22Rv1 (cell line): ENCODE results near the gene SLC5A1.

ENCODE experiments used
- H3K27ac ChIP-seq: fragments of 450-650 bp; 2 replicates; pipeline ENCODE4 v1.5.1; 2017
- CTCF ChIP-seq: fragments of 450-650 bp; IDR thresholded peaks from 2 replicates; pipeline ENCODE4 v1.5.1; 2017; ENCODE audit warnings: mild to moderate bottlenecking
- ZFX ChIP-seq: fragments of 450-650 bp; IDR thresholded peaks from 2 replicates; pipeline ENCODE4 v1.6.1; 2017; ENCODE audit warnings: antibody characterized with exemption, borderline replicate concordance

Gene SLC5A1

GRCh38 chr22:32119568-32120235 is 76.6 kb downstream of the SLC5A1 start:
- TF ChIP-seq ZFX (no peak), CTCF (no peak)

GRCh38 chr22:32120603-32121002 is 77.5 kb downstream of the SLC5A1 start:
- TF ChIP-seq ZFX (no peak), CTCF (no peak)
- no peak overlapping the region for H3K27ac ChIP-seq

More at GRCh38 chr22:32119568-32120235, 76.6 kb downstream of the SLC5A1 start:
- H3K27ac ChIP-seq, result no peak overlapping the region

- TF ChIP-seq ZFX, result no peak
- TF ChIP-seq CTCF, result no peak
These were observed 79.8 kb downstream of the SLC5A1 start for GRCh38 chr22:32122899-32123298.

GRCh38 chr22:32123657-32124056 is 80.6 kb downstream of the SLC5A1 start:
- H3K27ac ChIP-seq, result no peak overlapping the region
- TF ChIP-seq ZFX, result no peak
- TF ChIP-seq CTCF, result peak; percentile 32

More at GRCh38 chr22:32122899-32123298, 79.8 kb downstream of the SLC5A1 start:
- H3K27ac ChIP-seq, result no peak overlapping the region

GRCh38 chr22:32127904-32128303 is 84.8 kb downstream of the SLC5A1 start:
- no peak overlapping the region for H3K27ac ChIP-seq
- TF ChIP-seq CTCF (peak; percentile 23; the same call in 1 of the 2 replicates), ZFX (no peak)

- H3K27ac ChIP-seq, result no peak overlapping the region
- no peak for TF ChIP-seq CTCF
- no peak for TF ChIP-seq ZFX
These were observed 87.4 kb downstream of the SLC5A1 start for GRCh38 chr22:32130464-32130863.

- no peak for TF ChIP-seq ZFX
- no peak for TF ChIP-seq CTCF
These were observed 89.1 kb downstream of the SLC5A1 start for GRCh38 chr22:32132126-32132525.

More at GRCh38 chr22:32132126-32132525, 89.1 kb downstream of the SLC5A1 start:
- H3K27ac ChIP-seq, result no peak overlapping the region
